Stimulated activated naive B cell treated with anti-CD40 and anti-IgM and Interleukin-4, amounts not matched to agents 10 μg/mL and 1 μg/mL and 100 μg/mL, for 72 hours (primary cell): ENCODE measurements around the gene CYP19A1.
A peak's percentile ranks its signal among the peaks of the same experiment; 100 is the strongest.

Experiments
- ATAC-seq, 2 donors: fragments of 150-1000 bp; cut with Tn5 transposase; replicated peaks; 2 replicates each; pipeline ENCODE4 v1.10.0; 2021; ENCODE audit warnings: moderate library complexity in 1 of 2
- DNase-seq: peaks from one replicate; pipeline ENCODE4 v3.0.0; 2021
- H3K27ac Mint-ChIP-seq: one replicate; pipeline ENCODE4 v1.8.0; 2022; ENCODE audit warnings: mild to moderate bottlenecking, mixed read lengths
- H3K27me3 Mint-ChIP-seq, 2 donors: one replicate each; pipeline ENCODE4 v1.8.0; 2022; ENCODE audit warnings: mixed read lengths in 2 of 2
- H3K36me3 Mint-ChIP-seq, 2 donors: one replicate each; pipeline ENCODE4 v1.8.0; 2022; ENCODE audit warnings: mixed read lengths in 2 of 2, mild to moderate bottlenecking in 1 of 2
- H3K4me1 Mint-ChIP-seq, 2 donors: one replicate each; pipeline ENCODE4 v1.8.0; 2022; ENCODE audit warnings: mixed read lengths in 2 of 2, mild to moderate bottlenecking in 1 of 2
- H3K4me3 Mint-ChIP-seq, 2 donors: one replicate each; pipeline ENCODE4 v1.8.0; 2022; ENCODE audit warnings: mild to moderate bottlenecking in 2 of 2, mixed read lengths in 2 of 2, moderate library complexity in 1 of 2
- H3K9me3 Mint-ChIP-seq, 2 donors: one replicate each; pipeline ENCODE4 v1.8.0; 2022; ENCODE audit warnings: mixed read lengths in 2 of 2, mild to moderate bottlenecking in 1 of 2

The CYP19A1 gene

DNA sequence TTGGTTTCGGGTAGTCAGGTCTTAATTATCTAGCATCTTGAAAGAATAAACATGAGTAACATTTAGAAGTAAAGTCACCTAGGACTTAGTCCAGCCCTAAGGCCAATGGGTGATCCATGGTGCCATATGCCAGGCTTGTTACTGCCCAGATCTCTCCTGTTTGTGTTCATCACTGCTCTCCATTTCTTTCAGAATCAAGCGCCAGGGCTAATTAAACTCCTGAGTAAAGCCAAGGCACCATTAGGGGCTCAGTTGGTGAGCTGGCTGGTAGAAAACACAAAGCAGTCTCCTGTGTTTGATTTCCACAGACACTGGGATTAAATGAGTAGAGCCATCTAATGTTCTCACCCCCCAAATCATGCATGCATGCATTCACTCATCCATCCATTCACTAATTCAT, 11.3 kb downstream of the CYP19A1 start:
- Mint-ChIP-seq H3K4me1 (peaks cover 8 to 10% of the 10 kb centered on the region in 2 donors), H3K27me3 (peaks cover 0 to 15% of the 10 kb centered on the region in 2 donors), H3K36me3 (no peaks in the 10 kb centered on the region), H3K4me3 (no peak overlapping the region), H3K9me3 (peaks cover 0 to 3% of the 10 kb centered on the region in 2 donors), H3K27ac (no peak overlapping the region)
- ATAC-seq (no peak), DNase-seq (no peak)

DNA sequence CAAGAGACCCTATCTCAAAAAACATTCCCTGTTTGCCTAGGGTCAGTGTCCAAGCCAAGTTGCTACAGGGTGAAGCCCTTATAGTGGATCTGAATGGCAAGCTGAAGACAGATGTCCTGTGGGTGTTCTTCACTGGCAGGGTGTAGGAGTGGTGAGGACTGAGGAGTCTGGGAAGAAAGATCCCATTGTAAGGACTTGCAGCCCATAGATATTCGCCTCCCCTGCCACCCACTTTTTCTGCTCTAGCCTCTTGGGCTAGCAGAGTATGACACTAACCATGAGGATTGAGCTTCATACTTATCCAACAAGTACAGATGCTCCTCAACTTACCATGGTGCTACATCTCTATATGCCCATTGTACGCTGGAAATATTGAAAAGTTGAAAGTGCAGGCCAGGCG, 13.2 kb downstream of the CYP19A1 start:
- H3K4me3 Mint-ChIP-seq: no peak overlapping the region
- no peak overlapping the region for H3K27ac Mint-ChIP-seq
- peaks cover 8 to 10% of the 10 kb centered on the region in 2 donors for H3K4me1 Mint-ChIP-seq
- no peak for ATAC-seq
- peaks cover 0 to 23% of the 10 kb centered on the region in 2 donors for H3K27me3 Mint-ChIP-seq
- H3K9me3 Mint-ChIP-seq: peaks cover 0 to 3% of the 10 kb centered on the region in 2 donors
- H3K36me3 Mint-ChIP-seq: no peaks in the 10 kb centered on the region
- no peak for DNase-seq

DNA sequence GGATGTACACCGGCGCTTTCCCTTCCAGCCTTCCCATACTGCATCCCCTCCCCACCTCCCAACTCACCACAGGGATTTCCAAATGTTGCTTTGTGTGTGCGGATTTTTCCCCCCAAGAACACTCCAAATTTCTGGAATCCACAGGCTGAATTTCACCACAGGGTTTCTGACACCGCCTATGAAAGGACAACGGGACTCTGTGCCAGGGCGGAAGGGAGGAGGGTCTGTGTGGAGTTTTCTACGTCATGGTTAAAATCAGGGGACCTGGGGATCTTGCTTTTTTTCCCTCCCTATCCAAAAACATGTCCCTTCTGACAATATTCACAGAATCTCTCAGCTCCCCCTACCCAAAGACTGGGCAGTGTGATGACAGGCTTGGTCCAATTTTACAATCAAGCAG, 14.6 kb downstream of the CYP19A1 start:
- H3K27me3 Mint-ChIP-seq: peaks cover 0 to 18% of the 10 kb centered on the region in 2 donors
- no peak overlapping the region for H3K4me3 Mint-ChIP-seq
- no peaks in the 10 kb centered on the region for H3K36me3 Mint-ChIP-seq
- no peaks in the 10 kb centered on the region for H3K9me3 Mint-ChIP-seq
- no peak overlapping the region for H3K27ac Mint-ChIP-seq
- H3K4me1 Mint-ChIP-seq: peaks cover 5 to 8% of the 10 kb centered on the region in 2 donors
- no peak for ATAC-seq
- no peak for DNase-seq

DNA sequence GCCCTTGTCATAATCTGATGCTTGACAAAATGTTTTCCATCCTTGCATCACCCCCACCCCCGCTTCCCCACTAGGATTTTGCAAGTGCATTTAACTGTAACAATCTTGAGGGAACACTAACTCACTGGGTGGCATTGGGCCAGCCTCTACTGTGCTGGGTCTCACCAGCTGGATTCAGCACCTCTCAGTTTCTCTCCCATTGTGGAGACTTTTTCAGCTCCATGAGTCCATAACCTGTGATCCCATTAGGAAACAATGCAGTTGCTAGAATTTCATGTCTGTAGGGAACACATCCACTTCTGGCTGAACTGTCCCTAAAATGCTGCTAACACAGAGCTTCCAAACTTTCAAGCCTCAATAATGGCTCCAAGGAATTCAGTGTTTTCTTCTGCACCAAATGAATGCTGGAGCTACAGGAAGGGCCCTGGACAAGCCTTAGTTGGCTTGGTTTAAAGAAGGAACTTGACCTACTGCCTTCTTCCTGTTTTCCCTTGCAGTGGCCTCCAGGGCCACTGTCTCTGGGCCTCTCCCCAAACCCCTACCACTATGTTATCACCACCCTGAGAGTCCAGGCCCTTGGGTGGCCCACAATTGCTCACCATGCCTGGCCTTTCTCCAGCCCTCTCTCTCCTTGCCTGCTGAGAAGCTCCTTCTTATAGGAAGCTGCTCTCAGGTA, 15.6 kb downstream of the CYP19A1 start:
- Mint-ChIP-seq H3K4me3 (no peak overlapping the region), H3K36me3 (no peaks in the 10 kb centered on the region), H3K9me3 (no peaks in the 10 kb centered on the region), H3K27ac (no peak overlapping the region), H3K27me3 (peaks cover 0 to 18% of the 10 kb centered on the region in 2 donors), H3K4me1 (peaks cover 5 to 8% of the 10 kb centered on the region in 2 donors)
- peak in 1 of 2 donors; percentile 33 for ATAC-seq
- no peak for DNase-seq

DNA sequence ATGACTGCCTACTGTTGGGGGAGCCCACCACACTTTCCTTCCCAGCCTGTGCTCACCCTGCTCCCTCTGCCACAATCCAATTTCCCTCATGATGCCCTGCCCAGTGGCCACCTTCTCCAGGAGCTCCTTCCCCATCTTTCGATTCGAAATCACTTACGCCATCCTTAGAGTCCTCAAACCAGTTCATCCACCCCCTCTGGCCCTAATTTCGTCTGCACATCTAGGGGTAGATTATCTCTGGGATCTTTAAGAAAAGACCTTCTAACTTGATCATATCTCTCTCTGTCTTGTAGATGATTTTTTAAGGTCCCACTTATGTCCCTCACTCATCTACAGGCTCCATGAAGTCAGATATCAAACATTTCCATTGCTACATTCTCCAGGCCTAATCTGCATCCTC, 17.1 kb downstream of the CYP19A1 start:
- no peak for ATAC-seq
- no peak for DNase-seq
- H3K4me3 Mint-ChIP-seq: no peak overlapping the region
- H3K27me3 Mint-ChIP-seq: peaks cover 0 to 14% of the 10 kb centered on the region in 2 donors
- H3K27ac Mint-ChIP-seq: no peak overlapping the region
- peaks cover 5 to 8% of the 10 kb centered on the region in 2 donors for H3K4me1 Mint-ChIP-seq
- H3K36me3 Mint-ChIP-seq: no peaks in the 10 kb centered on the region
- no peaks in the 10 kb centered on the region for H3K9me3 Mint-ChIP-seq

DNA sequence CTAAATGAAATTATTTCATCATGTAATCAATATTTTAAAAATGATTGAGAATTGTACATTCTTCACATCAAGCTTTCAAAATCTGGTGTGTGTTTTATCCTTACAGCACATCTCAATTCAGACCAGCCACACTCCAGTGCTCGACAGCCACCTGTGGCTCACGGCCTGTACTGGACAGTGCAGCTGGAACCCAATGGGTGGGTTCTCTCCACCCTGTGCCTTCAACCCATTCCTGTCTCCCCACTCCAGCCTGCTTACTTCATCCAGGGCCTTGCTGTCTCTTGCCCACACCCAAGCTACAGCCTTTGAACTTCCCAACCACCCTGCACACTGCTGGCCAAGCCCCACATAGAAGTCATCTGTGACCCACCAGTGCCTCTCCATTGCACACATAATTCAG, 17.6 kb downstream of the CYP19A1 start:
- Mint-ChIP-seq H3K4me3 (no peak overlapping the region), H3K36me3 (no peaks in the 10 kb centered on the region), H3K4me1 (peaks cover 5 to 8% of the 10 kb centered on the region in 2 donors), H3K27ac (no peak overlapping the region), H3K9me3 (no peaks in the 10 kb centered on the region), H3K27me3 (peaks cover 0 to 14% of the 10 kb centered on the region in 2 donors)
- no peak for ATAC-seq
- DNase-seq: no peak

DNA sequence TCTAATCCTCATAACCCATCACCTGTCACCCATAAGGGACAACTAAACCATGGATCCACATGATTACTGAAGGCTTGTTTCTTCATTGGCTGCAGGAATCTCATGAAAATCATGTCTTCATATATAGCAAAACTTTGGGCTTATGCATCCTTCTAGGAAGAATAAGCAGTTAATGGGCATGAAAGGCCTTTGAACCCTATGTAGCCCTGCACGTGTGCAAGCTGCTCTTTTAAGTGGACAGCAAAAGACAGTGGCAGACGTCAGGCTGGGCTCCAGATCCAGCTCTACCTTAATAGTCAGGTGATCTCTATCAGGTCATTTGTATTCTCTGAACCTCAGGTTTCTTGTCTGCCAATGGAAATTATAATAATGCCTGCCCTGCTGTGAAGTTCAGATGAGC, 18.9 kb downstream of the CYP19A1 start:
- ATAC-seq: no peak
- peaks cover 5 to 8% of the 10 kb centered on the region in 2 donors for H3K4me1 Mint-ChIP-seq
- no peak overlapping the region for H3K27ac Mint-ChIP-seq
- no peak overlapping the region for H3K4me3 Mint-ChIP-seq
- H3K27me3 Mint-ChIP-seq: peaks cover 0 to 19% of the 10 kb centered on the region in 2 donors
- DNase-seq: no peak
- H3K36me3 Mint-ChIP-seq: no peaks in the 10 kb centered on the region
- H3K9me3 Mint-ChIP-seq: no peaks in the 10 kb centered on the region

DNA sequence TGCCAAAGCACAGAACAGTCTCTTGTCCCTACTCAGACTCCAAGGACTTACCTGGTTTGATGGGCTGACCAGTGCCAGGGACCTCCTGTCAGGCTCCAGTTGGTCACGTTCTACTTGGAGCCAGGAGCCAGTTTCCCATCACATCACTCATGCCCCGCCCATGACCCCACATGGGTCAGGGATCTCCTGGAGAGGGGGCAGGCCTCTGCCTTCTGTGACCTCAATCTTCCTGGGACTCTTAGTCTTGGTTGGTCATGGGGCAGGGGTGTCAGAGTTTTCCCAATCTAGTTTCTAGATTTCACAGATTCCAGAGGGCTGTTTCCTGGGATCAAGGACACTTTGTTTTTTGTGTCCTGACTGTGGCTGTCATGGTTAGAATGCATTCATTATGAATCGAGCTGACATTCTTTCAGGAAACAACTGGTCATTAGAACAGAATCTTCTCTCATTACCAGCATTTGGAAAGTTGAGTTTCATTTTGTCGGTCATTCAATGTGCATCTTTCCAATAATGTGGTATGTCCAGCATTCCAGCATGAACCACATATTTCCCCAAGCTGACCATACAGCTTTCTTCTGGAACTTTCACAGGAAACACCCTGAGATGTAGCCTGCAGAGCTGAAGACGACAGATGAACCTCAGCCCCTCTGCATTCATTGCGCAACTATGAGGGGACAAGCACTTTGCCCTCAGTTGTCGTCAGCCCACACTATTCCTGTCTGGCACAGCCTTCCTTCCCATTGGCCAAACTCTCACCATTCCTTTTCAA, 19.8 kb downstream of the CYP19A1 start:
- no peak overlapping the region for H3K27ac Mint-ChIP-seq
- peaks cover 5 to 8% of the 10 kb centered on the region in 2 donors for H3K4me1 Mint-ChIP-seq
- DNase-seq (no peak), ATAC-seq (no peak)
- no peaks in the 10 kb centered on the region for H3K9me3 Mint-ChIP-seq
- no peak overlapping the region for H3K4me3 Mint-ChIP-seq
- H3K36me3 Mint-ChIP-seq: no peaks in the 10 kb centered on the region
- H3K27me3 Mint-ChIP-seq: peaks cover 0 to 14% of the 10 kb centered on the region in 2 donors

DNA sequence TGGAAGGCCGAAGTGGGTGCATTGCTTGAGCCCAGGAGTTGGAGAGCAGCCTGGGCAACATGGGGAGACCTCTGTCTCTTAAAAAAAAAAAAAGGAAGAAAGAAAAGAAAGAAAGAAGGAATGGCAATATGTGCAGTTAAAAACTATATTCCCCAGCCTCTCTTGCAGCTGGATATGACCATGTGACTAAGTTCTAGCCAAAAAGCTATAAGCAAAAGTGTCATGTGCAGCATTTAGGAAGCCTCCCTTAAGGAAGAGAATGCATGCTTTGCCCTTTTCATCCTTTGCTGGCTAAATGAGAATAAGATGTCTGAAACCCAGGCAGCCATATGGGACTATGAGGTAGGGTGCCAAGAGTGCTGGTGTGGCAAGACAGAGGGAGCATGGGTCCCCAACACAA, 21.8 kb downstream of the CYP19A1 start:
- Mint-ChIP-seq H3K27me3 (peaks cover 12 to 13% of the 10 kb centered on the region in 2 donors), H3K27ac (no peak overlapping the region), H3K9me3 (no peaks in the 10 kb centered on the region), H3K36me3 (no peaks in the 10 kb centered on the region), H3K4me3 (no peak overlapping the region), H3K4me1 (peaks cover 0 to 9% of the 10 kb centered on the region in 2 donors)
- ATAC-seq: no peak
- no peak for DNase-seq

DNA sequence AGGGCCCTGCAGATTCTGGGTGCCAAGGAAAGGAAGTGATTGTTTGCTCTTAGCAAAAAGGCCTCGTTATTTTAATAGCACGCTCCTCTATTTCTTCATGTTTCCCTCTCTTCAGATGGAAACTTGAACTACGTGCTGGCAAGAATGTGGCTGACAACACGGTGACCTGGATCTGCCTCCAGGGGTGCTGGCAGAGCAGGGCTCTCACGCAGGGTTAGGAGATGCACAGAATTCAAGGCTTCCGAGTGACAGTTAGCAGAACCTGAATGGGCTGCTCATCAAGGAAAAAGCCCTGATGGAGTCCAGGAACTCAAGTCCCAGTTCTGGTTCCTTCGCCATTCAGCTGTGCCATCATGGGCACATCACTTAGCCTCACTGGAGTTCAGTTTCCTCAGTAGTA, 22.7 kb downstream of the CYP19A1 start:
- Mint-ChIP-seq H3K9me3 (no peaks in the 10 kb centered on the region), H3K27me3 (peaks cover 6 to 12% of the 10 kb centered on the region in 2 donors), H3K27ac (no peak overlapping the region), H3K36me3 (no peaks in the 10 kb centered on the region), H3K4me3 (no peak overlapping the region), H3K4me1 (peaks cover 0 to 9% of the 10 kb centered on the region in 2 donors)
- ATAC-seq (no peak), DNase-seq (no peak)

DNA sequence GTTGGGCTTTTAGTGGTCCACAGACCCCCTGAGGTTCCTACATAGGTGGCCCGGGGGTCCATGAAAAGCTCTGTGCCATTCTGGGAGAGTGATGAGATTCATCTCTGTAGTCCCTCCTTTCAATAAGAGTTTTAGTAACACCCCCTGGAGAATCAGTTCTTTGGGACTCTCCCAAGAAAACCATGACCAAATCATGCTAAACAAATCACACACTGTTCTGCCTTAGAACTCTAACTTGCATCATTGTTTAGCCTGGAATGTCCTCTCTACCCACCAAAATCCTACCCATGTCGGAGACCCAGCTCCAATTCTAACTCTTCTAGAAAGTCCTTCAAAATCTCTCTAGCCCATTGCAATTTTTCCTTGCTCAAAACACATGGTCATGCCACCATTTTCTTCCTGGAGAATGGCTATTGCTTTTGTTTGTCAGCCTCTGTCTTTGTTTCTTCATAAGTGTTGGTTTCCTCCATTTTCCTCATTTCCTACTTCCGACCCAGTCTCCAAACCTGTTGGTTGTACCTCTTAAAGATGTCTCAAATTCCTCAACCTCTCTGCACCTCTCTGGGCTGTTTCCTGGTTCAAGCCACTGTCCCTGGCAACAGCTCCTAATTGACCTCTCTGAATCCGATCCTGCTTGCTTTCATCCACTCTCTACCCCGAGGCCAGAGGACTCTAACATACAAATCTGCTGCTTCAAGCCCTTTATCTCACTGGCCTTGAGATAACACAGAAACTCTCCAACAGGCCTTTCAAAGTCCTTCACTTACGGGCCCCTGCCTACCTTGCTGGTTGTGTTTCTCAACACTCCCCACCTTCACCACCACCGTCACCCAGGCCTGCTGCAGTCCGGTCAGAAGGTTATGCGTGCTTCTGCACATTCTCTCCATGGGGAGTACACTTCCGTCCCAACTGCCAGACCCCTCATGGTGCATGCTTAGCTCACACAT, 23.7 kb downstream of the CYP19A1 start:
- ATAC-seq (no peak), DNase-seq (no peak)
- Mint-ChIP-seq H3K27ac (no peak overlapping the region), H3K4me1 (peaks cover 0 to 9% of the 10 kb centered on the region in 2 donors), H3K4me3 (no peak overlapping the region), H3K9me3 (no peaks in the 10 kb centered on the region), H3K36me3 (no peaks in the 10 kb centered on the region), H3K27me3 (peaks cover 6 to 12% of the 10 kb centered on the region in 2 donors)

DNA sequence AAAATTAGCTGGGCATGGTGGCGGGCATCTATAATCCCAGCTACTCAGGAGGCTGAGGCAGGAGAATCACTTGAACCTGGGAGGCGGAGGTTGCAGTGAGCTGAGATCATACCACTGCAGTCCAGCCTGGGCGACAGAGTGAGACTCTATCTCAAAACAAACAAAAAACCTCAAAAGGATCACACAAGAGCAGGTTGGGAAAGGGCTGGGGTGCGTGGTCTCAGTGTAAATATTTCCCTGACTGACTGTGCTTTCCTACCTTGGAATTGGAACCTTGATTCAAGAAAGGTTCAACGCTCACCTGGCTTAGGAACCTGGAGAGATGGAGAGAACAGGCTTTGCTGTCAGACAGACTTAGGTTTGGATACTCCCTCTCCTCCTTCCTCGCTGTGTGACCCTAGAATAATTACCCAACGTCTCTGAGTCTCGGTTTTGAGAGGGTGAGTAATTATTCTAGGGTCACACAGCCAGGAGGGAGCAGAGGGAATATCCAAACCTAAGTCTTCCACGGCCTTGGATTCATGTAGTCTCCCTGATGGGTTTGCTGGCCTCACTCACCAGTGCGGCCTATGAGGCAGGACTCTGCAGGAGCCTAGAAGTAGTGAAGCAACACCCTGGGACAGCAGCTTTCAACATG, 24.6 kb downstream of the CYP19A1 start:
- Mint-ChIP-seq H3K27me3 (peaks cover 7 to 13% of the 10 kb centered on the region in 2 donors), H3K27ac (no peak overlapping the region), H3K9me3 (no peaks in the 10 kb centered on the region), H3K4me1 (peaks cover 0 to 9% of the 10 kb centered on the region in 2 donors), H3K4me3 (no peak overlapping the region), H3K36me3 (no peaks in the 10 kb centered on the region)
- DNase-seq (no peak), ATAC-seq (no peak)

DNA sequence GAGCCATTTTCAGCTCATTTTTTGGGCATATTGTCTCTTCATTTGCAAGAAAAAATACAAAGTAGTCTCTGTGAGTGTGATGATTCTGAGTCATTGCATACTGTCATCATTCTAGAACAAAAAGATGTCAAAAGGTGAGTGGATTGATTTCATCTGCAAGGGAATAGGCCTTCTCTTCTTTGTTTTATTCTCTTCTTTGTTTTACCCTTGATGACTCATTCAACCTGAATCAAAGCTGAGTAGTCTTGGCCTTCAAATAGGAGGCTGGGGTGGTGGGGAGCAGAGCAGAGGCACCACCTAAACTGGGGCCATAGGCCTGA, 25.4 kb downstream of the CYP19A1 start:
- Mint-ChIP-seq H3K9me3 (no peaks in the 10 kb centered on the region), H3K4me3 (no peak overlapping the region), H3K36me3 (no peaks in the 10 kb centered on the region), H3K27me3 (peaks cover 13 to 20% of the 10 kb centered on the region in 2 donors), H3K4me1 (peaks cover 0 to 14% of the 10 kb centered on the region in 2 donors), H3K27ac (no peak overlapping the region)
- ATAC-seq (no peak), DNase-seq (no peak)
